ENCODE measurements around the gene CNTNAP4. TPM values are rescaled to one million over a fixed set of nuclear protein-coding genes. Genes with fewer than 3 reads are reported as not detected.

CNTNAP4 gene
- total RNA-seq, 3 donors from 2014 or later, result not detected

- no peak for TF ChIP-seq POLR2A (IDR thresholded peaks at IDR 0.05)
These were observed 225.4 kb downstream of the CNTNAP4 start for GRCh38 chr16:76502555-76502954.

GRCh38 chr16:76503091-76503490 lies 225.9 kb downstream of the CNTNAP4 start:
- intact Hi-C loops (cut with DNase I; ENCODE audit: low total_unique reads), result no loop called here
- Histone ChIP-seq H3K4me1 (no peaks in the 10 kb centered on the region), H3K4me3 (no peak overlapping the region), H3K27ac (no peak overlapping the region), H3K27me3 (no peaks in the 10 kb centered on the region), H3K9me3 (no peaks in the 10 kb centered on the region), H3K36me3 (no peaks in the 10 kb centered on the region)
- no peak for DNase-seq (ENCODE audit: low spot score in 2 of 2)
- TF ChIP-seq POLR2A (IDR thresholded peaks at IDR 0.05), result no peak
- TF ChIP-seq, protein P1, sequence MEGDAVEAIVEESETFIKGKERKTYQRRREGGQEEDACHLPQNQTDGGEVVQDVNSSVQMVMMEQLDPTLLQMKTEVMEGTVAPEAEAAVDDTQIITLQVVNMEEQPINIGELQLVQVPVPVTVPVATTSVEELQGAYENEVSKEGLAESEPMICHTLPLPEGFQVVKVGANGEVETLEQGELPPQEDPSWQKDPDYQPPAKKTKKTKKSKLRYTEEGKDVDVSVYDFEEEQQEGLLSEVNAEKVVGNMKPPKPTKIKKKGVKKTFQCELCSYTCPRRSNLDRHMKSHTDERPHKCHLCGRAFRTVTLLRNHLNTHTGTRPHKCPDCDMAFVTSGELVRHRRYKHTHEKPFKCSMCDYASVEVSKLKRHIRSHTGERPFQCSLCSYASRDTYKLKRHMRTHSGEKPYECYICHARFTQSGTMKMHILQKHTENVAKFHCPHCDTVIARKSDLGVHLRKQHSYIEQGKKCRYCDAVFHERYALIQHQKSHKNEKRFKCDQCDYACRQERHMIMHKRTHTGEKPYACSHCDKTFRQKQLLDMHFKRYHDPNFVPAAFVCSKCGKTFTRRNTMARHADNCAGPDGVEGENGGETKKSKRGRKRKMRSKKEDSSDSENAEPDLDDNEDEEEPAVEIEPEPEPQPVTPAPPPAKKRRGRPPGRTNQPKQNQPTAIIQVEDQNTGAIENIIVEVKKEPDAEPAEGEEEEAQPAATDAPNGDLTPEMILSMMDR (IDR thresholded peaks at IDR 0.05), result no peak
- no peak for TF ChIP-seq POLR2AphosphoS5 (IDR thresholded peaks at IDR 0.05)

More at GRCh38 chr16:76502555-76502954, 225.4 kb downstream of the CNTNAP4 start:
- H3K4me3 ChIP-seq, result no peak overlapping the region
- no peaks in the 10 kb centered on the region for H3K36me3 ChIP-seq
- no peaks in the 10 kb centered on the region for H3K27me3 ChIP-seq
- no peak for DNase-seq (ENCODE audit: low spot score in 2 of 2)
- no peak overlapping the region for H3K27ac ChIP-seq
- no peaks in the 10 kb centered on the region for H3K9me3 ChIP-seq
- intact Hi-C loops (cut with DNase I; ENCODE audit: low total_unique reads), result no loop called here
- H3K4me1 ChIP-seq, result no peaks in the 10 kb centered on the region

DNA sequence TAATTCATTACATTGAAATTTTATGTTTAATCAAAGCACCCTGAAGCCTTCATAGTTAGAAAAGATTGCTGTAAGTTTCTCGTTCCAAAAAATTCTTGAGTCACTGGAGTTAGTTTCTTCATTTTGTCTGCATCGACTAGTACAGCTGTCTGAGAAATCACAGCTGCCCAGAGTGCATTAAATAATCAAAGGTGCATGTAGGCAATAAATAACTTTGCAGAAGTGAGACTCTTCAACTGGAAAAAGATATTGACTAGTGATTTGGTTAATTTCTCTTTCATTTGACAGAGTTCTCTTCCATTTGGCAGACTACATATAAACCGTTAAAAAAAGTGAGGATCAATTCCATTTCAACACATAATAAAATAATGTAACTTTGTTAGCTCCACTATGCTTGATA lies 234.0 kb downstream of the CNTNAP4 start:
- Histone ChIP-seq H3K27ac (no peak overlapping the region), H3K36me3 (no peaks in the 10 kb centered on the region), H3K27me3 (no peaks in the 10 kb centered on the region), H3K4me3 (no peak overlapping the region), H3K4me1 (no peaks in the 10 kb centered on the region), H3K9me3 (no peaks in the 10 kb centered on the region)
- intact Hi-C loops (cut with DNase I; ENCODE audit: low total_unique reads), result no loop called here
- DNase-seq (ENCODE audit: low spot score in 2 of 2), result no peak
- TF ChIP-seq, protein P1 (IDR thresholded peaks at IDR 0.05), result no peak
- no peak for TF ChIP-seq POLR2A (IDR thresholded peaks at IDR 0.05)
- no peak for TF ChIP-seq POLR2AphosphoS5 (IDR thresholded peaks at IDR 0.05)

DNA sequence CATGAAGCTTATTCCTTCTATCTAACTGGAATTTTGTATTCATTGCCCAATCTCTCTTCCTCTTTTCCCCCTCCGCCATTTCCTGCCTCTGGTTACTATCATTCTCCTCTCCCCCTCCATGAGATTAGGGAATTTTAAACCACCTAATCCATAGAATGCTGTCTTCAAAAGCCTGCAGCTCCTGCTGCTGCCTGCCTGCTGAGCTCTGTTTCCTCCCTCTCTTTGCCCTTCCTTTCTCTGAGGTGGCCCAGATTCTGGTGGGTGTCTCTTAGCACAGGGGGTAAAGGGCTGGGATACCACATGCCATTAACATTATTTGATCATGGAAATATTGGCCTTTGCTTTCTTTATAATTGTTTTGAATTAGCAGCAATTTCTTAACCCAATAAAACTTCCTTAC lies 241.6 kb downstream of the CNTNAP4 start:
- intact Hi-C loops (cut with DNase I; ENCODE audit: low total_unique reads), result no loop called here
- Histone ChIP-seq H3K4me3 (no peak overlapping the region), H3K27me3 (no peaks in the 10 kb centered on the region), H3K4me1 (no peaks in the 10 kb centered on the region), H3K27ac (no peak overlapping the region), H3K9me3 (no peaks in the 10 kb centered on the region), H3K36me3 (no peaks in the 10 kb centered on the region)
- DNase-seq (ENCODE audit: low spot score in 2 of 2), result no peak
- TF ChIP-seq, protein P1 (IDR thresholded peaks at IDR 0.05), result no peak
- TF ChIP-seq POLR2A (IDR thresholded peaks at IDR 0.05) (no peak), POLR2AphosphoS5 (IDR thresholded peaks at IDR 0.05) (no peak)

DNA sequence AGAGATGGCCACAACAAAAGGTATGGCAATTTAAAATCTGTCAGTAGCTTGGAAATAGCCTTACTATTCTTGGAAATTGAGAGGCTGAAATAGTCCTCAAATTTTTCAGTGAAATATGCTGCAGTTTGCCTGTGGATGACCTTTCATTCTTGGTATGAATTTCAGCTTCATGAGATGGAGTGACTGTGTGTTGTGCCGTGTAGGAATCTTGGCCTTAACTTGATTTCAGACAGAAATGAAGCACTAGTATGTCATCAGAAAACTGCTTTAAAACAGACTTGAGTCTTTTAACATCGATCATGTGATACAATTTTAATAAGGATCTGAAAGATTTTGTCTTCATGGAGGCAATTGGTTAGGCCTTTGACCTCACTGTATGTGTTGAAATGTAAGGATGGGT lies 247.2 kb downstream of the CNTNAP4 start:
- Histone ChIP-seq H3K4me3 (no peak overlapping the region), H3K27me3 (no peaks in the 10 kb centered on the region), H3K4me1 (no peaks in the 10 kb centered on the region), H3K9me3 (no peaks in the 10 kb centered on the region), H3K27ac (no peak overlapping the region), H3K36me3 (no peaks in the 10 kb centered on the region)
- no peak for DNase-seq (ENCODE audit: low spot score in 2 of 2)
- intact Hi-C loops (cut with DNase I; ENCODE audit: low total_unique reads), result no loop called here
- TF ChIP-seq, protein P1 (IDR thresholded peaks at IDR 0.05), result no peak
- TF ChIP-seq POLR2AphosphoS5 (IDR thresholded peaks at IDR 0.05) (no peak), POLR2A (IDR thresholded peaks at IDR 0.05) (no peak)

- H3K4me3 ChIP-seq, result no peak overlapping the region
- no peak for DNase-seq (ENCODE audit: low spot score in 2 of 2)
- no peaks in the 10 kb centered on the region for H3K4me1 ChIP-seq
- no peak overlapping the region for H3K27ac ChIP-seq
- H3K36me3 ChIP-seq, result no peaks in the 10 kb centered on the region
- H3K9me3 ChIP-seq, result no peaks in the 10 kb centered on the region
- intact Hi-C loops (cut with DNase I; ENCODE audit: low total_unique reads), result no loop called here
- no peak for TF ChIP-seq POLR2AphosphoS5 (IDR thresholded peaks at IDR 0.05)
- TF ChIP-seq, protein P1 (IDR thresholded peaks at IDR 0.05), result no peak
- TF ChIP-seq POLR2A (IDR thresholded peaks at IDR 0.05), result no peak
- no peaks in the 10 kb centered on the region for H3K27me3 ChIP-seq
These were observed 247.6 kb downstream of the CNTNAP4 start for GRCh38 chr16:76524769-76525168.
